ENCODE measurements around the gene CYP1A1.

Gene CYP1A1

DNA sequence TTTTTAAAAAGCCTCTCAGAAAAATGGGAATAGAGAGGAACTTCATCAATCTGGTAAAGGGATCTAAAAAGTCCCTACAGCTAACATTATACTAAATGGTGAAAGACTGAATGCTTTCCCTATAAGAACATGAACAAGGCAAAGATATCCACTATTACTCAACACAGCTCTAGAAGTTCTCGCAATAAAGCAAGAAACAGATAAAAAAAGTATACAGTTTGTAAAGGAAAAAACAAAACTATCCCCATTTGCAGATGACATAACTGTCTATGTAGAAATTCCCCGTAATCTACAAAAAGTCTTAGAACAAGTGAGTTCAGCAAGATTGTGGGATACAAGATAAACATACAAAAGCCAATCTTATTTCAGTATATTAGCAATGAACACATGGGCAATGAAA lies 44.9 kb downstream of the CYP1A1 start:
- no peaks in the 10 kb centered on the region for H3F3A ChIP-seq (ENCODE audit: insufficient read depth, low read length)
- TF ChIP-seq, protein P1, sequence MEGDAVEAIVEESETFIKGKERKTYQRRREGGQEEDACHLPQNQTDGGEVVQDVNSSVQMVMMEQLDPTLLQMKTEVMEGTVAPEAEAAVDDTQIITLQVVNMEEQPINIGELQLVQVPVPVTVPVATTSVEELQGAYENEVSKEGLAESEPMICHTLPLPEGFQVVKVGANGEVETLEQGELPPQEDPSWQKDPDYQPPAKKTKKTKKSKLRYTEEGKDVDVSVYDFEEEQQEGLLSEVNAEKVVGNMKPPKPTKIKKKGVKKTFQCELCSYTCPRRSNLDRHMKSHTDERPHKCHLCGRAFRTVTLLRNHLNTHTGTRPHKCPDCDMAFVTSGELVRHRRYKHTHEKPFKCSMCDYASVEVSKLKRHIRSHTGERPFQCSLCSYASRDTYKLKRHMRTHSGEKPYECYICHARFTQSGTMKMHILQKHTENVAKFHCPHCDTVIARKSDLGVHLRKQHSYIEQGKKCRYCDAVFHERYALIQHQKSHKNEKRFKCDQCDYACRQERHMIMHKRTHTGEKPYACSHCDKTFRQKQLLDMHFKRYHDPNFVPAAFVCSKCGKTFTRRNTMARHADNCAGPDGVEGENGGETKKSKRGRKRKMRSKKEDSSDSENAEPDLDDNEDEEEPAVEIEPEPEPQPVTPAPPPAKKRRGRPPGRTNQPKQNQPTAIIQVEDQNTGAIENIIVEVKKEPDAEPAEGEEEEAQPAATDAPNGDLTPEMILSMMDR (IDR thresholded peaks at IDR 0.05; ENCODE audit: low read length), result no peak
- TF ChIP-seq EZH2 (IDR thresholded peaks at IDR 0.05; ENCODE audit: borderline replicate concordance, low read length), result no peak
- no peak overlapping the region for H3K4me2 ChIP-seq (ENCODE audit: low read length)
- no peaks in the 10 kb centered on the region for H3K27me3 ChIP-seq (ENCODE audit: insufficient read depth, low read length)
- peaks cover 16% of the 10 kb centered on the region for H3K4me1 ChIP-seq (ENCODE audit: insufficient read depth, low read length, severe bottlenecking)
- no peaks in the 10 kb centered on the region for H3K9me2 ChIP-seq (ENCODE audit: low read depth, low read length)
- H3K79me2 ChIP-seq (ENCODE audit: insufficient read depth, low read length), result peaks cover 29% of the 10 kb centered on the region
- H3K27ac ChIP-seq (ENCODE audit: low read depth, low read length, poor library complexity, severe bottlenecking), result no peak overlapping the region
- peaks cover 15% of the 10 kb centered on the region for H3K36me3 ChIP-seq (ENCODE audit: insufficient read depth, low read length)
- H3K9ac ChIP-seq (ENCODE audit: low read length), result no peak overlapping the region
- peaks cover 5% of the 10 kb centered on the region; the same call in 1 of the 2 replicates for H3K9me3 ChIP-seq (ENCODE audit: low read length)
- H3K4me3 ChIP-seq (ENCODE audit: low read depth, low read length, poor library complexity, severe bottlenecking), result no peak overlapping the region
- no peaks in the 10 kb centered on the region for H4K20me1 ChIP-seq (ENCODE audit: insufficient read depth, low read length)
- no peak overlapping the region for H2AFZ ChIP-seq (ENCODE audit: low read length)

DNA sequence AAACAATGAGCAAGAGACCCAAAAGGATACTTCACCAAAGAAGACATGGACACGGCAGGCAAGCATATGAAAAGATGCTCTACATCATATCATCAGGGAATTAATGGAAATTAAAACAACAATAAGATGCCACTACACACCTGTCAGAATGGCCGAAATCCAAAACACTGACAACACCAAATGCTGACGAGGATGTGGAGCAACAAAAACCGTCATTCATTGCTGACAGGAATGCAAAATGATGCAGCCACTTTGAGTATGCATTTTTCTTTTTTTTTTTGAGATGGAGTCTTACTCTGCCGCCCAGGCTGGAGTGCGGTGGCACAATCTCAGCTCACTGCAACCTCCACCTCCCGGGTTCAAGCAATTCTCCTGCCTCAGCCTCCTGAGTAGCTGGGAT lies 48.5 kb downstream of the CYP1A1 start:
- H3K9me3 ChIP-seq (ENCODE audit: low read length), result no peaks in the 10 kb centered on the region
- no peak overlapping the region for H3K27ac ChIP-seq (ENCODE audit: low read depth, low read length, poor library complexity, severe bottlenecking)
- no peak overlapping the region for H3K4me2 ChIP-seq (ENCODE audit: low read length)
- H3F3A ChIP-seq (ENCODE audit: insufficient read depth, low read length), result no peaks in the 10 kb centered on the region
- no peak overlapping the region for H2AFZ ChIP-seq (ENCODE audit: low read length)
- H4K20me1 ChIP-seq (ENCODE audit: insufficient read depth, low read length), result no peaks in the 10 kb centered on the region
- H3K36me3 ChIP-seq (ENCODE audit: insufficient read depth, low read length), result peaks cover 18% of the 10 kb centered on the region
- no peak overlapping the region for H3K9ac ChIP-seq (ENCODE audit: low read length)
- TF ChIP-seq EZH2 (IDR thresholded peaks at IDR 0.05; ENCODE audit: borderline replicate concordance, low read length), result no peak
- TF ChIP-seq, protein P1 (IDR thresholded peaks at IDR 0.05; ENCODE audit: low read length), result no peak
- H3K4me1 ChIP-seq (ENCODE audit: insufficient read depth, low read length, severe bottlenecking), result peaks cover 16% of the 10 kb centered on the region
- H3K79me2 ChIP-seq (ENCODE audit: insufficient read depth, low read length), result peaks cover 27% of the 10 kb centered on the region
- H3K9me2 ChIP-seq (ENCODE audit: low read depth, low read length), result no peaks in the 10 kb centered on the region
- no peaks in the 10 kb centered on the region for H3K27me3 ChIP-seq (ENCODE audit: insufficient read depth, low read length)
- H3K4me3 ChIP-seq (ENCODE audit: low read depth, low read length, poor library complexity, severe bottlenecking), result no peak overlapping the region

DNA sequence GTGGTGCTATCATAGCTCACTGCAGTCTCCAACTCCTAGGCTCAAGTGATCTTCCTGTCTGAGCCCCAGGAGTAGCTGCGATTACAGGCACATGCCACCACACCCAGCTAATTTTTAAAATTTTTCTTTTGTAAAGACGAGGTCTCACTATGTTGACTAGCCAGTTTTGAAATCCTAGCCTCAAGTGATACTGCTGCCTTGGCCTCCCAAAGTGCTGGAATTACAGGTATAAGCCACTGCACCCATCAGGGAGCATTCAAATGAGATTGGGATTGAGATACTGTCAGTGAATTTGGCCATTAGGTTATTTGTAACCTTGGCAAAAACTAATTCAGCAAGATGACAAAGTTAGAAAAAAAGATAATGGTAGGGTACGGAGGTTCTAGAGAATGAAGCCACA lies 51.2 kb downstream of the CYP1A1 start:
- H3K4me3 ChIP-seq (ENCODE audit: low read depth, low read length, poor library complexity, severe bottlenecking), result no peak overlapping the region
- peaks cover 31% of the 10 kb centered on the region for H3K36me3 ChIP-seq (ENCODE audit: insufficient read depth, low read length)
- no peak overlapping the region for H3K4me2 ChIP-seq (ENCODE audit: low read length)
- H3K79me2 ChIP-seq (ENCODE audit: insufficient read depth, low read length), result peaks cover 16% of the 10 kb centered on the region
- no peaks in the 10 kb centered on the region for H3K27me3 ChIP-seq (ENCODE audit: insufficient read depth, low read length)
- no peaks in the 10 kb centered on the region for H4K20me1 ChIP-seq (ENCODE audit: insufficient read depth, low read length)
- H3F3A ChIP-seq (ENCODE audit: insufficient read depth, low read length), result no peaks in the 10 kb centered on the region
- no peak overlapping the region for H2AFZ ChIP-seq (ENCODE audit: low read length)
- H3K9me2 ChIP-seq (ENCODE audit: low read depth, low read length), result no peaks in the 10 kb centered on the region
- no peak overlapping the region for H3K27ac ChIP-seq (ENCODE audit: low read depth, low read length, poor library complexity, severe bottlenecking)
- no peak for TF ChIP-seq EZH2 (IDR thresholded peaks at IDR 0.05; ENCODE audit: borderline replicate concordance, low read length)
- TF ChIP-seq, protein P1 (IDR thresholded peaks at IDR 0.05; ENCODE audit: low read length), result no peak
- no peaks in the 10 kb centered on the region for H3K9me3 ChIP-seq (ENCODE audit: low read length)
- peaks cover 16% of the 10 kb centered on the region for H3K4me1 ChIP-seq (ENCODE audit: insufficient read depth, low read length, severe bottlenecking)
- H3K9ac ChIP-seq (ENCODE audit: low read length), result no peak overlapping the region

Data from OCI-LY1 (cell line).